Sigmoid colon (tissue), 7 donors: ENCODE data around the gene SERPINB6. TPM values are rescaled to one million over a fixed set of nuclear protein-coding genes. Genes with fewer than 3 reads are reported as not detected.

Experiments
- DNase-seq: peaks from one replicate; pipeline ENCODE4 v3.0.0-alpha.2; 2019
- H3K27ac ChIP-seq, 4 donors: fragments of 200-600 bp; sonication (generic); one replicate each; pipeline ENCODE4 v1.5.1; 2016 to 2019; ENCODE audit warnings: mild to moderate bottlenecking in 1 of 4
- H3K27me3 ChIP-seq, 3 donors: fragments of 200-600 bp; sonication (generic); one replicate each; pipeline ENCODE4 v1.5.1; 2019; ENCODE audit warnings: mild to moderate bottlenecking in 1 of 3
- H3K36me3 ChIP-seq, 4 donors: fragments of 200-600 bp; sonication (generic); one replicate each; pipeline ENCODE4 v1.5.1; 2016 to 2019
- H3K4me1 ChIP-seq, 4 donors: fragments of 200-600 bp; sonication (generic); one replicate each; pipeline ENCODE4 v1.5.1; 2017 to 2019
- H3K4me3 ChIP-seq, 4 donors: fragments of 200-600 bp; sonication (generic); one replicate each; pipeline ENCODE4 v1.5.1; 2017 to 2019; ENCODE audit warnings: mild to moderate bottlenecking in 2 of 4, moderate library complexity in 1 of 4
- H3K9me3 ChIP-seq, 4 donors: fragments of 200-600 bp in 3 of 4; sonication (generic) in 3 of 4; one replicate each; pipeline versions ENCODE4 v1.5.1 to v1.6.1; 2013 to 2019
- CTCF ChIP-seq, 4 experiments: fragments of 450-650 bp in 3 of 4; fragments of 200-600 bp in 1 of 4; IDR thresholded peaks; one replicate each; pipeline ENCODE4 v1.5.1; 2016 to 2019; ENCODE audit warnings: antibody characterized with exemption in 4 of 4, mild to moderate bottlenecking in 3 of 4, moderate library complexity in 2 of 4
- EP300 ChIP-seq, 4 donors: sonication (generic); formaldehyde crosslinking; IDR thresholded peaks; one replicate each; pipeline ENCODE4 v1.6.1; 2017; ENCODE audit warnings: antibody characterized with exemption in 4 of 4
- POLR2A ChIP-seq, 2 donors: fragments of 450-650 bp; IDR thresholded peaks; one replicate each; pipeline ENCODE4 v1.6.1; 2016; ENCODE audit warnings: antibody characterized with exemption in 2 of 2, mild to moderate bottlenecking in 2 of 2, moderate library complexity in 2 of 2
- POLR2AphosphoS5 ChIP-seq, 4 donors: sonication (generic); formaldehyde crosslinking; IDR thresholded peaks; one replicate each; pipeline ENCODE4 v1.6.1; 2017; ENCODE audit warnings: antibody characterized with exemption in 4 of 4
- WGBS, 2 donors: extraction: QIAGEN DNeasy Blood & Tissue Kit; methylation state at CpG; one replicate each; pipeline ENCODE4 v1.1.7; 2013; 5-methylcytosine and 5-hydroxymethylcytosine counted together
- intact Hi-C: fragments of 100-400 bp; cut with DNase I; formaldehyde crosslinking; loops from one replicate; pipeline ENCODE4 v1.15.1; 2023
- polyA plus RNA-seq, 3 donors: library from polyadenylated mRNA; stranded (reverse); fragments of 200-250 nt; gene quantifications; one replicate each; pipeline ENCODE4 v1.2.3, GENCODE V29; 2013
- total RNA-seq, 4 donors: library from RNA; depleted of rRNA; stranded (reverse); fragments of >200 nt; gene quantifications; one replicate each; pipeline ENCODE4 v1.1.0, GENCODE V29; 2016
- donor health status: healthy with polysubstance abuse.
- donor health status: Bipolar disorder and iron deficiency.
- donor health status: healthy.

SERPINB6 gene
- total and polyA plus RNA-seq, 7 donors, result 150 to 207 (median 178) TPM

- Histone ChIP-seq H3K4me1 (peaks cover 0 to 52% (median 48%) of the 10 kb centered on the region in 4 donors), H3K27ac (peak overlapping the region; percentile 40 to 57 (median 46))
- intact Hi-C loops, result no loop called here
These were observed 13.0 kb downstream of the SERPINB6 start for GRCh38 chr6:2958331-2958711.

DNA sequence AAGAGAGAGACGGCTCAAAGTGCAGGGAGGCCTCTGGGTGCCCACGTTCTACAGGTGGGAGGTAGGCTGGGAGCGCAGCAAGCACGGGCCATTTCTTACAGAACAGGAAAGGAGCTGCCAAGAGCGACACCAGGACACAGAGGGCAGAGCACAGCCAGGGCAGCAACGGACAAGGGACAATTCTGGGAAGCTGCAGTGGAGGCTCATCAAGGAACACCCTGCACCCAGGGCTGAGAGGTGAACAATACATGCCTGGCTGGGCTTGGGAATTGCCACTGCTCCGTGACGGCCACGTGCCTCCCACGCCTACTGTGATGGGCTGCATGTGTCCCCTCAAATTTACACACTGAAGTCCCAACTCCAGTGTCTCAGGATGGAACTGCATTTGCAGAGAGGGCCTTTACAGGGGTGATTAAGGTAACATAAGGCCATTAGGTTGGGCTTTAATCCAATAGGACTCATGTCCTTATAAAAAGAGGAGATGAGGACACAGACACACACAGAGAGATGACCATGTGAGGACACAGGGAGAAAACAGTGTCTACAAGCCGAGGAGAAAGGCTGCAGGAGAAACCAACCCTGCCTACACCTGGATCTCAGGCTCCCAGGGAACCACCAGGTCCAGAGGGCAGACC is 13.6 kb downstream of the SERPINB6 start:
- Histone ChIP-seq H3K36me3 (peaks cover 0 to 32% (median 9%) of the 10 kb centered on the region in 4 donors), H3K27ac (peak overlapping the region; percentile 40 to 57 (median 46)), H3K4me1 (peaks cover 0 to 51% (median 47%) of the 10 kb centered on the region in 4 donors), H3K9me3 (no peaks in the 10 kb centered on the region), H3K27me3 (no peaks in the 10 kb centered on the region), H3K4me3 (no peak overlapping the region)
- no peak for TF ChIP-seq CTCF (IDR thresholded peaks at IDR 0.05)
- no peak for TF ChIP-seq EP300 (IDR thresholded peaks at IDR 0.05)
- no peak for TF ChIP-seq POLR2AphosphoS5 (IDR thresholded peaks at IDR 0.05)
- TF ChIP-seq POLR2A (IDR thresholded peaks at IDR 0.05), result no peak
- no peak for DNase-seq
- 85 to 88% methylated on average over 11 of the region's 11 CpGs for WGBS, 2 donors
- intact Hi-C loops, result no loop called here

More at GRCh38 chr6:2958331-2958711, 13.0 kb downstream of the SERPINB6 start:
- peaks cover 0 to 32% (median 9%) of the 10 kb centered on the region in 4 donors for H3K36me3 ChIP-seq
- no peaks in the 10 kb centered on the region for H3K27me3 ChIP-seq
- no peak for TF ChIP-seq POLR2AphosphoS5 (IDR thresholded peaks at IDR 0.05)
- no peak for TF ChIP-seq EP300 (IDR thresholded peaks at IDR 0.05)
- TF ChIP-seq POLR2A (IDR thresholded peaks at IDR 0.05), result no peak
- TF ChIP-seq CTCF (IDR thresholded peaks at IDR 0.05), result no peak
- WGBS, 2 donors, result 61 to 89% methylated on average over 18 of the region's 18 CpGs
- H3K9me3 ChIP-seq, result no peaks in the 10 kb centered on the region
- no peak for DNase-seq
- no peak overlapping the region for H3K4me3 ChIP-seq

GRCh38 chr6:2956930-2957685 is 14.3 kb downstream of the SERPINB6 start:
- Histone ChIP-seq H3K36me3 (peaks cover 0 to 32% (median 9%) of the 10 kb centered on the region in 4 donors), H3K4me1 (peaks cover 0 to 51% (median 46%) of the 10 kb centered on the region in 4 donors), H3K4me3 (no peak overlapping the region), H3K27me3 (no peaks in the 10 kb centered on the region), H3K27ac (peak overlapping the region; percentile 40 to 57 (median 46)), H3K9me3 (no peaks in the 10 kb centered on the region)
- 85 to 87% methylated on average over 5 of the region's 5 CpGs for WGBS, 2 donors
- intact Hi-C loops, result no loop called here
- DNase-seq, result no peak
- TF ChIP-seq POLR2AphosphoS5 (IDR thresholded peaks at IDR 0.05) (no peak), CTCF (IDR thresholded peaks at IDR 0.05) (no peak), EP300 (IDR thresholded peaks at IDR 0.05) (no peak), POLR2A (IDR thresholded peaks at IDR 0.05) (no peak)

GRCh38 chr6:2953098-2953497 is 18.3 kb downstream of the SERPINB6 start:
- intact Hi-C loops, result loop anchor here (2.0 to 5.0 kb wide), 2 partner anchors 18 to 99 kb away; partner anchors contain the start of gene SERPINB6
- Histone ChIP-seq H3K4me1 (peaks cover 0 to 30% (median 27%) of the 10 kb centered on the region in 4 donors), H3K27me3 (no peaks in the 10 kb centered on the region), H3K27ac (peak overlapping the region; percentile 73 to 81 (median 78)), H3K4me3 (peak overlapping the region in 3 of 4 donors; percentile 11 to 17 (median 16)), H3K9me3 (no peaks in the 10 kb centered on the region), H3K36me3 (peaks cover 0 to 58% (median 16%) of the 10 kb centered on the region in 4 donors)
- TF ChIP-seq CTCF (IDR thresholded peaks at IDR 0.05) (no peak), POLR2AphosphoS5 (IDR thresholded peaks at IDR 0.05) (no peak), POLR2A (IDR thresholded peaks at IDR 0.05) (no peak), EP300 (IDR thresholded peaks at IDR 0.05) (no peak)
- DNase-seq, result no peak
- WGBS, 2 donors, result 90 to 94% methylated on average over 12 of the region's 12 CpGs
